Measurements from ENCODE around the gene ARPC5. TPM values are rescaled to one million over a fixed set of nuclear protein-coding genes. Genes with fewer than 3 reads are reported as not detected.

The ARPC5 gene
- total and polyA plus RNA-seq, 2 of the 8 experiments (the other 6 are each of a cell fraction or from before 2014, with no cell fraction given): 24.0 to 60.8 TPM

GRCh38 chr1:183578856-183579255 is 56.7 kb downstream of the ARPC5 start (continued):
- TF ChIP-seq KDM4A (IDR thresholded peaks at IDR 0.05; ENCODE audit: low read depth, low read length, severe bottlenecking) (no peak), KDM1A (IDR thresholded peaks at IDR 0.05; ENCODE audit: borderline replicate concordance, low read length) (no peak)
